Measurements from ENCODE around the gene CCKAR. TPM values are rescaled to one million over a fixed set of nuclear protein-coding genes. Genes with fewer than 3 reads are reported as not detected.

CCKAR gene
- total and polyA plus RNA-seq, 2 donors (not counting 3 experiments of a cell fraction or from before 2014, with no cell fraction given), result not detected

DNA sequence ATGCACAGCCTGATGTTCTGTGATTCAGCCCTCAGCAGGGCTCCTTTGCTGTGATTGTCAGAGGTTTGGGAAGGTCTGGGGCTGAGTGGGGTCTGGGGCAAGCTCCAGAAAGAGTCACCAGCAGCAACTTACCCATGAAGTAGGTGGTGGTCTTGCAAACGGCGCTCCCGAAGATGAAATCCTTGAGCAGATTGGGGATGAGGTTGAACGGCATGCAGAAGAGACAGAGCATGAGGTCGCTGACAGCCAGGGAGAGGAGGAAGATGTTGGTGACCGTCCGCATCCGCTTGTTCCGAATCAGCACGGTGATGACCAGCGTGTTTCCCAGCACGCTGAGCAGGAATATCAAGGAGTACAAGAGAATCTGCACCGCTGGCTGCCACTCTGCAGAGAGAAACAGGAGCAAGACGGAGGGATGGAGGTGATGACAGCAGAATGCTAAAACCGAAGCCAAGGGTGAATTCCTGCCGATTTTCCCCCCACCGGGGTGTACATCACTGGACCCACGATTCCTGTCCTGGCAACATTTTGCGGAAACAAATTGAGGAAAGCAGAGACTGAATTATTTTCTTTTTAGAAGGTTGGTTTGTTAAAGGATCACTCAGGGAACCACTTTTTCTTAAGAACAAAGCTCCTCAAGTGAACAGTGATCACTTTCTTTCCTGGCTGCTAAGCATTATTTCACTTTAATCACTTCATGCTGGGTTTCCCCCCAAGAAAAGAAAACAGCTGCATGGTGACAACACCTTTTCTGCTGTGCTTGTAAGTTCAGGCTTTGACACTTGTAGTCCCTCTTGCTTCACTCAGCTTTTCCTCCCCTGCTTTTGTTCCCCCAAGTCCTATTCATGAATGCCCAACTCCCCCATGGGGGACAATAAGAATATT, 941 bp downstream of the CCKAR start:
- Histone ChIP-seq H2AFZ (ENCODE audit: low read depth, low read length) (no peak overlapping the region), H3K9me3 (replicated peaks; ENCODE audit: control insufficient read depth, insufficient read depth, low read length) (no peaks in the 10 kb centered on the region), H3K36me3 (ENCODE audit: control insufficient read depth in 2 of 2, extremely low read depth in 1 of 2, insufficient read depth in 2 of 2, low read length in 2 of 2) (no peaks in the 10 kb centered on the region), H3K4me1 (ENCODE audit: control insufficient read depth, extremely low read depth, insufficient read depth, low read length) (no peaks in the 10 kb centered on the region), H3K4me3 (replicated peaks in 1 of 3; ENCODE audit: insufficient read depth in 1 of 3, low read depth in 1 of 3, low read length in 3 of 3) (no peak overlapping the region), H3K9ac (replicated peaks; ENCODE audit: extremely low read depth, insufficient read depth, low read length) (no peak overlapping the region), H3K27ac (ENCODE audit: insufficient read depth, low read depth, low read length) (no peak overlapping the region), H3K9me1 (replicated peaks; ENCODE audit: control insufficient read depth, extremely low read depth, insufficient read depth, low read length) (no peaks in the 10 kb centered on the region), H4K20me1 (replicated peaks; ENCODE audit: control insufficient read depth, extremely low read depth, insufficient read depth, low read length) (no peaks in the 10 kb centered on the region), H3K79me2 (ENCODE audit: control insufficient read depth, insufficient read depth, low read length) (no peaks in the 10 kb centered on the region), H3K4me2 (ENCODE audit: insufficient read depth, low read length) (no peak overlapping the region), H3K27me3 (ENCODE audit: control insufficient read depth in 2 of 2, insufficient read depth in 2 of 2, low read length in 2 of 2) (peaks cover 4 to 7% of the 10 kb centered on the region in 2 experiments)
- DNase-seq (ENCODE audit: low read depth, low spot score) (no peak), FAIRE-seq (no peak)
- intact Hi-C loops (cut with micrococcal nuclease) (no loop called here), dilution Hi-C loops (cut with MboI; ENCODE audit: extremely low pct_ligation_motif_present, low sequenced_read_pairs) (no loop called here)
- TF ChIP-seq FOS (IDR thresholded peaks at IDR 0.05; ENCODE audit: borderline replicate concordance, insufficient read depth, low read length) (no peak), MYC (IDR thresholded peaks at IDR 0.05; ENCODE audit: low read depth, low read length) (no peak), JUN (IDR thresholded peaks at IDR 0.05; ENCODE audit: borderline replicate concordance, insufficient read depth, insufficient read length, low read depth) (no peak), POLR2A (IDR thresholded peaks at IDR 0.05; ENCODE audit: low read depth, low read length) (no peak)
- TF ChIP-seq, protein P1, sequence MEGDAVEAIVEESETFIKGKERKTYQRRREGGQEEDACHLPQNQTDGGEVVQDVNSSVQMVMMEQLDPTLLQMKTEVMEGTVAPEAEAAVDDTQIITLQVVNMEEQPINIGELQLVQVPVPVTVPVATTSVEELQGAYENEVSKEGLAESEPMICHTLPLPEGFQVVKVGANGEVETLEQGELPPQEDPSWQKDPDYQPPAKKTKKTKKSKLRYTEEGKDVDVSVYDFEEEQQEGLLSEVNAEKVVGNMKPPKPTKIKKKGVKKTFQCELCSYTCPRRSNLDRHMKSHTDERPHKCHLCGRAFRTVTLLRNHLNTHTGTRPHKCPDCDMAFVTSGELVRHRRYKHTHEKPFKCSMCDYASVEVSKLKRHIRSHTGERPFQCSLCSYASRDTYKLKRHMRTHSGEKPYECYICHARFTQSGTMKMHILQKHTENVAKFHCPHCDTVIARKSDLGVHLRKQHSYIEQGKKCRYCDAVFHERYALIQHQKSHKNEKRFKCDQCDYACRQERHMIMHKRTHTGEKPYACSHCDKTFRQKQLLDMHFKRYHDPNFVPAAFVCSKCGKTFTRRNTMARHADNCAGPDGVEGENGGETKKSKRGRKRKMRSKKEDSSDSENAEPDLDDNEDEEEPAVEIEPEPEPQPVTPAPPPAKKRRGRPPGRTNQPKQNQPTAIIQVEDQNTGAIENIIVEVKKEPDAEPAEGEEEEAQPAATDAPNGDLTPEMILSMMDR (IDR thresholded peaks at IDR 0.05; ENCODE audit: extremely low read depth in 1 of 2, insufficient read depth in 1 of 2, low read depth in 1 of 2, low read length in 2 of 2), result no peak
- BruUV-seq (replicated peaks), result no TSS peak
- CTCF ChIA-PET, result no interaction called here
- POLR2A ChIA-PET, result no interaction called here
